Left ventricle myocardium inferior (tissue), 1 donor: ENCODE data around the gene A2ML1. TPM values are rescaled to one million over a fixed set of nuclear protein-coding genes. Genes with fewer than 3 reads are reported as not detected.
"Not testable (repeated sequence)": the region's sequence is repeated elsewhere in the genome, so short reads cannot be mapped to it uniquely, and the experiment has no call there.

ENCODE experiments used
- DNase-seq: peaks from one replicate; pipeline ENCODE4 v3.0.0-alpha.2; 2020
- H3K27ac ChIP-seq: fragments of 200-600 bp; replicated peaks from 2 replicates; pipeline ENCODE4 v1.8.0; 2021
- H3K27me3 ChIP-seq: fragments of 200-600 bp; 2 replicates; pipeline ENCODE4 v1.8.0; 2021; ENCODE audit warnings: low read depth
- H3K36me3 ChIP-seq: fragments of 200-600 bp; 2 replicates; pipeline ENCODE4 v1.8.0; 2021
- H3K4me1 ChIP-seq: fragments of 200-600 bp; 2 replicates; pipeline ENCODE4 v1.8.0; 2021
- H3K4me3 ChIP-seq: fragments of 200-600 bp; 2 replicates; pipeline ENCODE4 v1.8.0; 2021; ENCODE audit warnings: mild to moderate bottlenecking, moderate library complexity
- H3K9me3 ChIP-seq: fragments of 200-600 bp; replicated peaks from 2 replicates; pipeline ENCODE4 v1.8.0; 2021
- CTCF ChIP-seq: fragments of 200-600 bp; IDR thresholded peaks from 2 replicates; pipeline ENCODE4 v1.8.0; 2021; ENCODE audit warnings: antibody characterized with exemption, mild to moderate bottlenecking, borderline replicate concordance
- intact Hi-C: fragments of 100-400 bp; cut with micrococcal nuclease; formaldehyde crosslinking; loops from one replicate; pipeline ENCODE4 v1.11.0; 2022
- total RNA-seq: library from RNA; stranded (reverse); fragmentation: NEBNext Ultra II Directional; extraction: Animal tissue kit (Norgen Biotek cat#: 25700); gene quantifications from one replicate; pipeline ENCODE4 v1.2.1, GENCODE V29; 2021
- donor health status: DM: no; HTN: yes; CAD: no; lungs with severe emphysema.

Gene A2ML1
- total RNA-seq, 1 donor from 2014 or later, result not detected

- H3K36me3 ChIP-seq, result no peaks in the 10 kb centered on the region
- TF ChIP-seq CTCF, result no peak
- intact Hi-C loops, result no loop called here
- H3K4me3 ChIP-seq, result no peak overlapping the region
- DNase-seq, result no peak
- peaks cover 27% of the 10 kb centered on the region for H3K4me1 ChIP-seq
- H3K27me3 ChIP-seq, result no peaks in the 10 kb centered on the region
- no peak overlapping the region for H3K27ac ChIP-seq
- no peaks in the 10 kb centered on the region for H3K9me3 ChIP-seq
Measured at GRCh38 chr12:8781381-8782127, 40.9 kb upstream of the A2ML1 start.

GRCh38 chr12:8784290-8784888 lies 38.0 kb upstream of the A2ML1 start:
- Histone ChIP-seq H3K27me3 (no peaks in the 10 kb centered on the region), H3K4me3 (no peak overlapping the region), H3K9me3 (no peaks in the 10 kb centered on the region), H3K36me3 (no peaks in the 10 kb centered on the region), H3K4me1 (peaks cover 24% of the 10 kb centered on the region), H3K27ac (no peak overlapping the region)
- DNase-seq, result no peak
- intact Hi-C loops, result no loop called here
- TF ChIP-seq CTCF, result no peak

- Histone ChIP-seq H3K36me3 (no peaks in the 10 kb centered on the region), H3K27me3 (no peaks in the 10 kb centered on the region), H3K4me3 (no peak overlapping the region), H3K4me1 (peaks cover 13% of the 10 kb centered on the region), H3K27ac (no peak overlapping the region), H3K9me3 (no peaks in the 10 kb centered on the region)
- DNase-seq, result no peak
- intact Hi-C loops, result no loop called here
- no peak for TF ChIP-seq CTCF
Measured at GRCh38 chr12:8785499-8785898, 36.9 kb upstream of the A2ML1 start.

GRCh38 chr12:8787206-8787605 lies 35.2 kb upstream of the A2ML1 start:
- H3K9me3 ChIP-seq, H3K36me3 ChIP-seq, intact Hi-C loops, H3K4me1 ChIP-seq, H3K4me3 ChIP-seq, H3K27me3 ChIP-seq, DNase-seq, H3K27ac ChIP-seq: not testable (repeated sequence)

GRCh38 chr12:8788706-8789105 lies 33.7 kb upstream of the A2ML1 start:
- DNase-seq, H3K9me3 ChIP-seq, H3K27me3 ChIP-seq, H3K4me3 ChIP-seq, H3K27ac ChIP-seq, intact Hi-C loops, H3K4me1 ChIP-seq, H3K36me3 ChIP-seq: not testable (repeated sequence)

- DNase-seq, intact Hi-C loops, H3K9me3 ChIP-seq, H3K4me1 ChIP-seq, H3K36me3 ChIP-seq, H3K27ac ChIP-seq, H3K4me3 ChIP-seq, H3K27me3 ChIP-seq: not testable (repeated sequence)
Measured at GRCh38 chr12:8789341-8790013, 32.9 kb upstream of the A2ML1 start.

- DNase-seq, H3K9me3 ChIP-seq, H3K27ac ChIP-seq, H3K4me3 ChIP-seq, H3K4me1 ChIP-seq, H3K36me3 ChIP-seq, H3K27me3 ChIP-seq, intact Hi-C loops: not testable (repeated sequence)
Measured at GRCh38 chr12:8793226-8793625, 29.2 kb upstream of the A2ML1 start.

- intact Hi-C loops, H3K27me3 ChIP-seq, H3K27ac ChIP-seq, H3K9me3 ChIP-seq, DNase-seq, H3K4me1 ChIP-seq, H3K4me3 ChIP-seq, H3K36me3 ChIP-seq: not testable (repeated sequence)
Measured at GRCh38 chr12:8794611-8795010, 27.8 kb upstream of the A2ML1 start.
